Hepatocyte (in vitro differentiated cells): ENCODE measurements around the gene CHMP4B. TPM values are rescaled to one million over a fixed set of nuclear protein-coding genes. Genes with fewer than 3 reads are reported as not detected.

Source experiments
- DNase-seq: peaks from one replicate; pipeline ENCODE4 v3.0.0-alpha.2; 2016; ENCODE audit warnings: low spot score
- H2AFZ ChIP-seq: fragments of 200-600 bp; sonication (generic); 2 replicates; pipeline ENCODE4 v1.6.0; 2016; ENCODE audit warnings: antibody characterized with exemption, mild to moderate bottlenecking
- H3K27ac ChIP-seq: fragments of 200-600 bp; sonication (generic); 2 replicates; pipeline ENCODE4 v1.5.1; 2016; ENCODE audit warnings: mild to moderate bottlenecking
- H3K27me3 ChIP-seq: fragments of 200-600 bp; sonication (generic); 2 replicates; pipeline ENCODE4 v1.6.1; 2016
- H3K36me3 ChIP-seq: fragments of 200-600 bp; sonication (generic); replicated peaks from 2 replicates; pipeline ENCODE4 v1.5.1; 2016; ENCODE audit warnings: low read depth; ENCODE audit not compliant: insufficient read depth
- H3K4me1 ChIP-seq: fragments of 200-600 bp; sonication (generic); 2 replicates; pipeline ENCODE4 v1.5.1; 2016; ENCODE audit warnings: mild to moderate bottlenecking, moderate library complexity; ENCODE audit not compliant: insufficient read depth
- H3K4me2 ChIP-seq: fragments of 200-600 bp; sonication (generic); 2 replicates; pipeline ENCODE4 v1.6.0; 2016
- H3K4me3 ChIP-seq: fragments of 200-600 bp; sonication (generic); 2 replicates; pipeline ENCODE4 v1.5.1; 2016; ENCODE audit warnings: mild to moderate bottlenecking
- H3K79me2 ChIP-seq: fragments of 200-600 bp; sonication (generic); 2 replicates; pipeline ENCODE4 v1.6.0; 2017; ENCODE audit warnings: mild to moderate bottlenecking
- H3K9me2 ChIP-seq: fragments of 200-600 bp; sonication (generic); replicated peaks from 2 replicates; pipeline ENCODE4 v1.6.0; 2017; ENCODE audit warnings: mild to moderate bottlenecking; ENCODE audit not compliant: insufficient read depth
- H3K9me3 ChIP-seq: fragments of 200-600 bp; sonication (generic); 2 replicates; pipeline ENCODE4 v1.5.1; 2016; ENCODE audit warnings: low read depth, mild to moderate bottlenecking
- H4K20me1 ChIP-seq: fragments of 200-600 bp; sonication (generic); 2 replicates; pipeline ENCODE4 v1.6.0; 2016; ENCODE audit warnings: mild to moderate bottlenecking; ENCODE audit not compliant: insufficient read depth, poor library complexity, severe bottlenecking
- CTCF ChIP-seq: fragments of 200-600 bp; sonication (generic); IDR thresholded peaks from 2 replicates; pipeline ENCODE4 v1.5.1; 2016; ENCODE audit warnings: antibody characterized with exemption, mild to moderate bottlenecking; ENCODE audit not compliant: poor library complexity
- EZH2 ChIP-seq: fragments of 200-600 bp; sonication (generic); IDR thresholded peaks from 2 replicates; pipeline ENCODE4 v1.6.1; 2016; ENCODE audit warnings: antibody characterized with exemption, mild to moderate bottlenecking, borderline replicate concordance
- EZH2phosphoT487 ChIP-seq: fragments of 200-600 bp; sonication (generic); IDR thresholded peaks from one replicate; pipeline ENCODE4 v1.6.1; 2018; ENCODE audit warnings: antibody characterized with exemption, mild to moderate bottlenecking, low read depth, moderate library complexity; ENCODE audit not compliant: unreplicated experiment, severe bottlenecking
- WGBS: methylation state at CpG from one replicate; pipeline ENCODE4 v1.1.6; 2016; ENCODE audit warnings: low lambda C conversion rate; ENCODE audit errors: missing lambda C conversion rate; 5-methylcytosine and 5-hydroxymethylcytosine counted together
- polyA plus RNA-seq: library from polyadenylated mRNA; unstranded; fragments of >200 nt; fragmentation: Nextera tagmentation; extraction: Ambion mirVana; gene quantifications from 2 replicates; pipeline ENCODE4 v1.2.1, GENCODE V29; 2016
- total RNA-seq: library from RNA; depleted of rRNA; stranded (reverse); fragments of >200 nt; gene quantifications from 2 replicates; pipeline ENCODE4 v1.2.3, GENCODE V29; 2014

CHMP4B gene
- total and polyA plus RNA-seq, 2 experiments from 2014 or later = 8.1 to 95.1 TPM

GRCh38 chr20:33883164-33883563 lies 72.0 kb downstream of the CHMP4B start:
- Histone ChIP-seq H3K9me2 (no peaks in the 10 kb centered on the region), H3K9me3 (no peaks in the 10 kb centered on the region), H3K4me1 (no peaks in the 10 kb centered on the region), H2AFZ (no peak overlapping the region), H3K27ac (no peak overlapping the region), H3K79me2 (no peaks in the 10 kb centered on the region), H3K27me3 (no peaks in the 10 kb centered on the region), H3K36me3 (no peaks in the 10 kb centered on the region), H3K4me2 (no peak overlapping the region), H3K4me3 (no peak overlapping the region), H4K20me1 (no peaks in the 10 kb centered on the region)
- no peak for TF ChIP-seq CTCF
- TF ChIP-seq EZH2phosphoT487 = no peak
- no peak for TF ChIP-seq EZH2
- 87% methylated on average over 6 of the region's 6 CpGs for WGBS
- no peak for DNase-seq

- no peaks in the 10 kb centered on the region for H3K4me1 ChIP-seq
- H3K4me2 ChIP-seq = no peak overlapping the region
- H3K9me2 ChIP-seq = no peaks in the 10 kb centered on the region
- H3K36me3 ChIP-seq = no peaks in the 10 kb centered on the region
- H4K20me1 ChIP-seq = no peaks in the 10 kb centered on the region
- H3K27ac ChIP-seq = no peak overlapping the region
- no peaks in the 10 kb centered on the region for H3K79me2 ChIP-seq
- no peaks in the 10 kb centered on the region for H3K27me3 ChIP-seq
- TF ChIP-seq CTCF = no peak
- TF ChIP-seq EZH2phosphoT487 = no peak
- TF ChIP-seq EZH2 = no peak
- H3K4me3 ChIP-seq = no peak overlapping the region
- no peak for DNase-seq
- 85% methylated on average over 2 of the region's 2 CpGs for WGBS
- no peak overlapping the region for H2AFZ ChIP-seq
- H3K9me3 ChIP-seq = no peaks in the 10 kb centered on the region
Measured at GRCh38 chr20:33884633-33885032, 73.5 kb downstream of the CHMP4B start.

GRCh38 chr20:33889312-33889711 lies 78.2 kb downstream of the CHMP4B start:
- H3K27me3 ChIP-seq = no peaks in the 10 kb centered on the region
- H2AFZ ChIP-seq = no peak overlapping the region
- no peaks in the 10 kb centered on the region for H3K9me2 ChIP-seq
- H3K27ac ChIP-seq = no peak overlapping the region
- H3K36me3 ChIP-seq = no peaks in the 10 kb centered on the region
- no peaks in the 10 kb centered on the region for H3K79me2 ChIP-seq
- H3K4me3 ChIP-seq = no peak overlapping the region
- TF ChIP-seq CTCF (no peak), EZH2 (no peak), EZH2phosphoT487 (no peak)
- no peaks in the 10 kb centered on the region for H3K9me3 ChIP-seq
- H3K4me1 ChIP-seq = no peaks in the 10 kb centered on the region
- H4K20me1 ChIP-seq = no peaks in the 10 kb centered on the region
- no peak overlapping the region for H3K4me2 ChIP-seq
- no peak for DNase-seq

GRCh38 chr20:33890557-33890956 lies 79.4 kb downstream of the CHMP4B start:
- H3K4me1 ChIP-seq = no peaks in the 10 kb centered on the region
- H3K79me2 ChIP-seq = no peaks in the 10 kb centered on the region
- no peaks in the 10 kb centered on the region for H3K9me2 ChIP-seq
- 100% methylated on average over 1 of the region's 1 CpG for WGBS
- H3K9me3 ChIP-seq = no peaks in the 10 kb centered on the region
- H2AFZ ChIP-seq = no peak overlapping the region
- H3K27ac ChIP-seq = no peak overlapping the region
- DNase-seq = no peak
- no peaks in the 10 kb centered on the region for H3K36me3 ChIP-seq
- H3K4me3 ChIP-seq = no peak overlapping the region
- no peak overlapping the region for H3K4me2 ChIP-seq
- TF ChIP-seq EZH2phosphoT487 = no peak
- no peak for TF ChIP-seq EZH2
- no peak for TF ChIP-seq CTCF
- H3K27me3 ChIP-seq = no peaks in the 10 kb centered on the region
- no peaks in the 10 kb centered on the region for H4K20me1 ChIP-seq
